H1 (cell line): ENCODE data around the gene SH3PXD2B. TPM values are rescaled to one million over a fixed set of nuclear protein-coding genes. Genes with fewer than 3 reads are reported as not detected.

Source experiments
- CTCF ChIA-PET: fragments of 300-600 bp; sonication (Branson Sonifier 250); formaldehyde crosslinking; loops from one replicate; lab custom pipeline; 2021; ENCODE audit not compliant: partially characterized antibody; lab: Charles Lee
- POLR2A ChIA-PET: fragments of 300-600 bp; sonication (Branson Sonifier 250); formaldehyde crosslinking; loops from one replicate; lab custom pipeline; 2021; ENCODE audit warnings: inconsistent platforms; ENCODE audit not compliant: partially characterized antibody; lab: Charles Lee
- DNase-seq, 2 experiments: peaks; one replicate each; pipeline versions ENCODE4 v3.0.0 to v3.0.0-alpha.2; 2010 to 2022; ENCODE audit warnings: low spot score in 2 of 2, low read depth in 1 of 2, mixed read lengths in 1 of 2
- FAIRE-seq: peaks from 2 replicates; lab custom pipeline; 2011; peaks lifted over from hg19 to GRCh38; lab: Jason Lieb, UNC
- H2AFZ ChIP-seq: 2 replicates; pipeline ENCODE4 v1.8.1; 2012; ENCODE audit warnings: low read length, inconsistent platforms
- H2AK5ac ChIP-seq: 2 replicates; pipeline ENCODE4 v1.6.1; 2013; ENCODE audit warnings: low read depth, low read length
- H2BK120ac ChIP-seq: replicated peaks from 2 replicates; pipeline ENCODE3; 2013; ENCODE audit warnings: low read depth, low read length, inconsistent platforms
- H2BK12ac ChIP-seq: 2 replicates; pipeline ENCODE4 v1.6.1; 2013; ENCODE audit warnings: low read depth, low read length
- H2BK15ac ChIP-seq: 2 replicates; pipeline ENCODE4 v1.6.1; 2013; ENCODE audit warnings: low read length
- H2BK20ac ChIP-seq: 2 replicates; pipeline ENCODE4 v1.6.1; 2013; ENCODE audit warnings: low read length
- H2BK5ac ChIP-seq: 2 replicates; pipeline ENCODE4 v1.6.1; 2013; ENCODE audit warnings: low read depth, low read length
- H3K14ac ChIP-seq: 2 replicates; pipeline ENCODE4 v1.6.1; 2013; ENCODE audit warnings: inconsistent platforms; ENCODE audit not compliant: insufficient read length
- H3K18ac ChIP-seq: 2 replicates; pipeline ENCODE4 v1.6.1; 2013; ENCODE audit warnings: low read length; ENCODE audit errors: extremely low read depth
- H3K23ac ChIP-seq: 2 replicates; pipeline ENCODE4 v1.6.1; 2013; ENCODE audit warnings: inconsistent platforms; ENCODE audit not compliant: insufficient read length
- H3K23me2 ChIP-seq: 2 replicates; pipeline ENCODE4 v1.6.1; 2013; ENCODE audit warnings: low read depth, low read length
- H3K27ac ChIP-seq: 2 replicates; pipeline ENCODE4 v1.6.1; 2011; ENCODE audit warnings: low read depth, low read length, inconsistent platforms
- H3K27me3 ChIP-seq, 4 experiments: replicated peaks in 1 of 4; 1 replicate in 1 of 4; 2 replicates in 3 of 4; pipeline versions ENCODE4 v1.6.1 to v1.8.1; 2011 to 2013; ENCODE audit warnings: low read length in 3 of 4, mild to moderate bottlenecking in 3 of 4, inconsistent platforms in 2 of 4, mixed read lengths in 2 of 4, moderate library complexity in 1 of 4; ENCODE audit not compliant: control insufficient read depth in 3 of 4, insufficient read depth in 3 of 4; ENCODE audit errors: extremely low read depth in 1 of 4
- H3K36me3 ChIP-seq, 4 experiments: 2 replicates each; pipeline versions ENCODE4 v1.6.1 to v1.8.1; 2011 to 2013; ENCODE audit warnings: mild to moderate bottlenecking in 4 of 4, low read length in 3 of 4, moderate library complexity in 2 of 4, control low read depth in 1 of 4, inconsistent platforms in 1 of 4; ENCODE audit not compliant: insufficient read depth in 4 of 4, control insufficient read depth in 2 of 4
- H3K4ac ChIP-seq: replicated peaks from 2 replicates; pipeline ENCODE3; 2013; ENCODE audit warnings: low read length, low read depth, mixed read lengths, inconsistent platforms; ENCODE audit not compliant: insufficient read length
- H3K4me1 ChIP-seq, 4 experiments: replicated peaks in 1 of 4; 1 replicate in 1 of 4; 2 replicates in 3 of 4; pipeline versions ENCODE4 v1.6.1 to v1.8.1; 2011 to 2013; ENCODE audit warnings: low read length in 3 of 4, inconsistent platforms in 2 of 4, mixed read lengths in 1 of 4; ENCODE audit not compliant: insufficient read depth in 4 of 4, control insufficient read depth in 3 of 4
- H3K4me2 ChIP-seq, 2 experiments: 2 replicates each; pipeline versions ENCODE4 v1.6.1 to v1.8.1; 2011 to 2013; ENCODE audit warnings: low read depth in 2 of 2, low read length in 2 of 2, control low read depth in 1 of 2, inconsistent platforms in 1 of 2, mild to moderate bottlenecking in 1 of 2; ENCODE audit not compliant: insufficient read depth in 1 of 2
- H3K4me3 ChIP-seq, 4 experiments: fragments of 200-600, 300-600 bp in 1 of 4; sonication (generic), shearing (Covaris generic), sonication (Bioruptor Twin) in 1 of 4; 2 replicates each; pipeline versions ENCODE4 v1.5.1 to v1.8.1; 2011 to 2016; ENCODE audit warnings: low read length in 4 of 4, low read depth in 3 of 4, control low read depth in 2 of 4, inconsistent platforms in 2 of 4, mild to moderate bottlenecking in 2 of 4, mixed read lengths in 1 of 4, moderate library complexity in 1 of 4; ENCODE audit not compliant: insufficient read depth in 2 of 4; ENCODE audit errors: extremely low read depth in 1 of 4
- H3K56ac ChIP-seq: replicated peaks from 2 replicates; pipeline ENCODE3; 2013; ENCODE audit warnings: low read depth, mild to moderate bottlenecking, mixed read lengths, low read length, inconsistent platforms; ENCODE audit not compliant: insufficient read length
- H3K79me1 ChIP-seq: 2 replicates; pipeline ENCODE4 v1.6.1; 2013; ENCODE audit warnings: low read depth, low read length, control low read depth
- H3K79me2 ChIP-seq, 2 experiments: 2 replicates each; pipeline versions ENCODE4 v1.6.1 to v1.8.1; 2012 to 2013; ENCODE audit warnings: low read length in 2 of 2, mild to moderate bottlenecking in 2 of 2, inconsistent platforms in 1 of 2; ENCODE audit not compliant: insufficient read depth in 2 of 2, control insufficient read depth in 1 of 2
- H3K9ac ChIP-seq, 4 experiments: replicated peaks in 1 of 4; 1 replicate in 1 of 4; 2 replicates in 3 of 4; pipeline versions ENCODE4 v1.6.1 to v1.8.1; 2011 to 2013; ENCODE audit warnings: low read depth in 3 of 4, low read length in 3 of 4, control low read depth in 2 of 4, mild to moderate bottlenecking in 2 of 4, moderate library complexity in 2 of 4, inconsistent platforms in 1 of 4; ENCODE audit errors: extremely low read depth in 1 of 4
- H3K9me3 ChIP-seq, 2 experiments: 2 replicates each; pipeline versions ENCODE4 v1.6.1 to v1.8.1; 2012 to 2013; ENCODE audit warnings: mild to moderate bottlenecking in 2 of 2, moderate library complexity in 2 of 2, control low read depth in 1 of 2, inconsistent platforms in 1 of 2, low read depth in 1 of 2, low read length in 1 of 2, mixed read lengths in 1 of 2; ENCODE audit not compliant: insufficient read depth in 2 of 2
- H4K20me1 ChIP-seq, 2 experiments: replicated peaks in 1 of 2; 2 replicates each; pipeline versions ENCODE3 to v1.8.1; 2011 to 2013; ENCODE audit warnings: inconsistent platforms in 2 of 2, low read length in 2 of 2, mild to moderate bottlenecking in 1 of 2; ENCODE audit not compliant: insufficient read depth in 2 of 2, control insufficient read depth in 1 of 2
- H4K5ac ChIP-seq: 2 replicates; pipeline ENCODE4 v1.6.1; 2013; ENCODE audit warnings: low read length, low read depth, mixed read lengths, inconsistent platforms; ENCODE audit not compliant: insufficient read length
- H4K8ac ChIP-seq: 2 replicates; pipeline ENCODE4 v1.8.0; 2013; ENCODE audit warnings: mild to moderate bottlenecking, moderate library complexity, low read length, inconsistent platforms; ENCODE audit not compliant: insufficient read depth; ENCODE audit errors: extremely low read depth
- H4K91ac ChIP-seq: replicated peaks from 2 replicates; pipeline ENCODE3; 2013; ENCODE audit warnings: low read length, mixed read lengths, inconsistent platforms; ENCODE audit not compliant: insufficient read length
- BACH1 ChIP-seq: IDR thresholded peaks from 2 replicates; pipeline ENCODE4 v1.6.1; 2012; ENCODE audit warnings: low read length, improper control_type of control experiment
- EGR1 ChIP-seq: IDR thresholded peaks from 2 replicates; pipeline ENCODE4 v1.6.1; 2011; ENCODE audit warnings: low read depth, low read length, borderline replicate concordance
- EP300 ChIP-seq, 2 experiments: IDR thresholded peaks; 1 replicate in 1 of 2; 2 replicates in 1 of 2; pipeline ENCODE4 v1.6.1; 2011 to 2012; ENCODE audit warnings: low read depth in 2 of 2, low read length in 2 of 2, mild to moderate bottlenecking in 2 of 2, borderline replicate concordance in 1 of 2, inconsistent platforms in 1 of 2, moderate library complexity in 1 of 2
- EZH2 ChIP-seq: fragments of 200-600 bp; sonication (generic); IDR thresholded peaks from 2 replicates; pipeline ENCODE4 v1.7.1; 2012; ENCODE audit warnings: low read depth, mild to moderate bottlenecking, moderate library complexity, low read length, inconsistent platforms; ENCODE audit not compliant: severe bottlenecking
- MAFK ChIP-seq: IDR thresholded peaks from 2 replicates; pipeline ENCODE4 v1.6.1; 2012; ENCODE audit warnings: low read depth, mild to moderate bottlenecking, improper control_type of control experiment, low read length
- POLR2AphosphoS5 ChIP-seq: IDR thresholded peaks from 2 replicates; pipeline ENCODE4 v1.6.1; 2011; ENCODE audit warnings: low read depth, low read length
- SAP30 ChIP-seq: fragments of 300-600 bp; sonication (generic); IDR thresholded peaks from 2 replicates; pipeline ENCODE4 v1.7.1; 2012; ENCODE audit warnings: low read length, moderate library complexity, mild to moderate bottlenecking, inconsistent platforms; ENCODE audit not compliant: insufficient read depth, insufficient replicate concordance
- SP2 ChIP-seq: IDR thresholded peaks from 2 replicates; pipeline ENCODE4 v1.6.1; 2012; ENCODE audit warnings: mild to moderate bottlenecking, low read length, inconsistent platforms
- SUZ12 ChIP-seq: fragments of 200-600 bp; sonication (generic); IDR thresholded peaks from 2 replicates; pipeline ENCODE4 v1.6.1; 2012; ENCODE audit warnings: mild to moderate bottlenecking, inconsistent platforms, low read length, moderate library complexity, mixed read lengths
- ZNF274 ChIP-seq: IDR thresholded peaks from 2 replicates; pipeline ENCODE4 v1.7.0; 2012; ENCODE audit warnings: low read length, borderline replicate concordance; ENCODE audit errors: extremely low read depth
- WGBS, 2 experiments: shearing (Covaris generic) in 1 of 2; methylation state at CpG; one replicate each; pipeline versions ENCODE4 v1.1.6 to v1.1.7; 2013 to 2015; ENCODE audit warnings: low lambda C conversion rate in 2 of 2, mixed read lengths in 2 of 2, inconsistent platforms in 1 of 2, low coverage in 1 of 2, missing lambda C conversion rate in 1 of 2; ENCODE audit not compliant: insufficient replicate concordance in 2 of 2, insufficient coverage in 1 of 2, insufficient read length in 1 of 2; ENCODE audit errors: extremely low coverage in 1 of 2, missing lambda C conversion rate in 1 of 2; 5-methylcytosine and 5-hydroxymethylcytosine counted together
- polyA plus RNA-seq, 7 experiments: library from polyadenylated mRNA; depleted of rRNA in 3 of 7; stranded (reverse) in 5 of 7; unstranded in 2 of 7; fragments of >200 nt in 5 of 7; fragments of 200-250 nt in 2 of 7; gene quantifications; 1 replicate in 5 of 7; 2 replicates in 1 of 7; 4 replicates in 1 of 7; pipeline versions ENCODE4 v1.2.1 to v1.2.3, GENCODE V29; 2011 to 2013; ENCODE audit warnings: missing spikeins in 2 of 7, mixed read lengths in 2 of 7
- total RNA-seq: library from RNA; stranded (reverse); fragmentation: NEBNext Ultra II Directional; extraction: Animal tissue kit (Norgen Biotek cat#: 25700); gene quantifications from 2 replicates; pipeline ENCODE4 v1.2.1, GENCODE V29; 2021
- TF ChIP-seq, protein P1 (sequence below): IDR thresholded peaks from 2 replicates; pipeline ENCODE4 v1.6.1; 2012; ENCODE audit warnings: inconsistent platforms

Gene SH3PXD2B
- total and polyA plus RNA-seq, 2 of the 8 experiments (the other 6 are each of a cell fraction or from before 2014, with no cell fraction given) = 32.9 to 72.9 TPM

DNA sequence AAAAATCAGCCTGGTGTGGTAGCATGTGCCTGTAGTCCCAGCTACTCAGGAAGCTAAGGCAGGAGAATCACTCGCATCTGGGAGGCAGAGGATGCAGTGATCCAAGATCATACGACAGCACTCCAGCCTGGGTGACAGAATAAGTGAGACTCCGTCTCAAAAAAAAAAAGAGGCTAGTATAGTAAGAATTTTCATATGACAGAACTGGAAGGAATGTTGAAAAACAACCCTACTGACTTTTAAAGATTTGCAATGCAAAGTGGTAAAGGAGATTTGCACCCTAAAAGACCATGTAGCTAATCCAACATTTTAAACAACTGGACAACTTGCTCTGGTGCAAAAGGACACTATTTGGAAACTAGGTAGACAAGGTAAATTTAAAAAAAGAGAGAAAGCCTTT, 58.1 kb downstream of the SH3PXD2B start:
- Histone ChIP-seq H2AFZ (no peak overlapping the region), H3K9ac (no peak overlapping the region), H4K8ac (no peak overlapping the region), H3K4me3 (no peak overlapping the region), H3K56ac (no peak overlapping the region), H3K18ac (no peak overlapping the region), H2AK5ac (no peak overlapping the region), H3K14ac (no peak overlapping the region), H3K4ac (no peak overlapping the region), H4K91ac (no peak overlapping the region), H3K23ac (no peak overlapping the region), H2BK20ac (no peak overlapping the region), H4K20me1 (no peaks in the 10 kb centered on the region), H2BK15ac (no peak overlapping the region), H2BK5ac (no peak overlapping the region), H3K4me2 (no peak overlapping the region), H3K36me3 (peaks cover 0 to 33% (median 18%) of the 10 kb centered on the region in 4 experiments; a peak in 7 of 8 replicates), H3K9me3 (no peaks in the 10 kb centered on the region; a peak in 1 of 4 replicates), H2BK120ac (no peak overlapping the region), H3K4me1 (peaks cover 0 to 2% (median under 1%) of the 10 kb centered on the region in 4 experiments; a peak in 1 of 7 replicates), H3K27me3 (no peaks in the 10 kb centered on the region), H4K5ac (no peak overlapping the region), H3K27ac (no peak overlapping the region), H2BK12ac (no peak overlapping the region), H3K79me1 (no peaks in the 10 kb centered on the region), H3K23me2 (no peaks in the 10 kb centered on the region), H3K79me2 (no peaks in the 10 kb centered on the region)
- DNase-seq (no peak), FAIRE-seq (no peak)
- ChIA-PET CTCF (interaction anchor here (0.6 to 0.9 kb wide), 2 partner anchors 20 to 358 kb away, joined by 3 to 7 read pairs; no protein-coding TSS in a partner anchor), POLR2A (no interaction called here)
- 82% methylated on average over 3 of the region's 3 CpGs; no CpG with 5 or more reads in 1 of the 2 experiments for WGBS, 2 experiments
- no peak for TF ChIP-seq BACH1
- TF ChIP-seq POLR2AphosphoS5 = no peak
- no peak for TF ChIP-seq ZNF274
- no peak for TF ChIP-seq SUZ12
- TF ChIP-seq MAFK = no peak
- TF ChIP-seq, protein P1, sequence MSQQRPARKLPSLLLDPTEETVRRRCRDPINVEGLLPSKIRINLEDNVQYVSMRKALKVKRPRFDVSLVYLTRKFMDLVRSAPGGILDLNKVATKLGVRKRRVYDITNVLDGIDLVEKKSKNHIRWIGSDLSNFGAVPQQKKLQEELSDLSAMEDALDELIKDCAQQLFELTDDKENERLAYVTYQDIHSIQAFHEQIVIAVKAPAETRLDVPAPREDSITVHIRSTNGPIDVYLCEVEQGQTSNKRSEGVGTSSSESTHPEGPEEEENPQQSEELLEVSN = no peak
- TF ChIP-seq EGR1 = no peak
- TF ChIP-seq SP2 = no peak
- TF ChIP-seq EP300 (IDR thresholded peaks at IDR 0.05; ENCODE audit: borderline replicate concordance in 1 of 2, low read depth in 2 of 2, low read length in 2 of 2) = no peak
- no peak for TF ChIP-seq EZH2
- no peak for TF ChIP-seq SAP30
